Gastrocnemius medialis (tissue), 4 donors: ENCODE data around the gene GTPBP6. TPM values are rescaled to one million over a fixed set of nuclear protein-coding genes. Genes with fewer than 3 reads are reported as not detected.
"Not testable (repeated sequence)": the region's sequence is repeated elsewhere in the genome, so short reads cannot be mapped to it uniquely, and the experiment has no call there.

ENCODE experiments used
- ATAC-seq, 2 donors: fragments of 150-250 bp; one replicate each; pipeline ENCODE4 v1.9.1; 2016
- DNase-seq, 2 donors: peaks; one replicate each; pipeline ENCODE4 v3.0.0-alpha.2; 2019
- H3K27ac ChIP-seq, 4 donors: fragments of 200-600 bp; sonication (generic); 1 replicate in 1 of 4; 2 replicates in 3 of 4; pipeline ENCODE4 v1.5.1; 2016 to 2018; ENCODE audit warnings: mild to moderate bottlenecking in 2 of 4, moderate library complexity in 1 of 4
- H3K27me3 ChIP-seq, 3 donors: fragments of 200-600 bp; sonication (generic) in 2 of 3; 1 replicate in 1 of 3; 2 replicates in 2 of 3; pipeline versions ENCODE4 v1.5.1 to v1.6.0; 2016 to 2019; ENCODE audit warnings: mild to moderate bottlenecking in 1 of 3, moderate library complexity in 1 of 3
- H3K36me3 ChIP-seq, 2 donors: fragments of 200-600 bp; sonication (generic) in 1 of 2; one replicate each; pipeline ENCODE4 v1.5.1; 2017 to 2018
- H3K4me1 ChIP-seq, 2 donors: fragments of 200-600 bp; sonication (generic) in 1 of 2; one replicate each; pipeline ENCODE4 v1.5.1; 2016 to 2017; ENCODE audit warnings: mild to moderate bottlenecking in 2 of 2
- H3K4me3 ChIP-seq, 4 donors: fragments of 200-600 bp; sonication (generic) in 3 of 4; 1 replicate in 1 of 4; 2 replicates in 3 of 4; pipeline ENCODE4 v1.5.1; 2016 to 2019; ENCODE audit warnings: mild to moderate bottlenecking in 2 of 4
- H3K9me3 ChIP-seq, 3 donors: fragments of 200-600 bp; sonication (generic) in 2 of 3; 1 replicate in 1 of 3; 2 replicates in 2 of 3; pipeline ENCODE4 v1.5.1; 2016 to 2019
- POLR2A ChIP-seq, 2 donors: fragments of 450-650 bp; IDR thresholded peaks; one replicate each; pipeline ENCODE4 v1.6.1; 2017; ENCODE audit warnings: antibody characterized with exemption in 2 of 2, mild to moderate bottlenecking in 2 of 2, moderate library complexity in 2 of 2
- in situ Hi-C, 4 donors: fragments of 200-750 bp; cut with MboI; loops; one replicate each; pipeline versions ENCODE4 v1.15.0 to v1.8.0; 2017; ENCODE audit warnings: low sequenced_read_pairs in 4 of 4
- intact Hi-C: fragments of 100-400 bp; cut with DNase I; formaldehyde crosslinking; loops from one replicate; pipeline ENCODE4 v1.15.1; 2023; ENCODE audit warnings: low total_unique reads
- total RNA-seq, 4 donors: library from RNA; depleted of rRNA; stranded (reverse); fragments of >200 nt; gene quantifications; one replicate each; pipeline versions ENCODE4 v1.1.0 to v1.2.3, GENCODE V29; 2016
- TF ChIP-seq, protein P1 (sequence below), 5 experiments: fragments of 450-650 bp in 3 of 5; fragments of 200-600 bp in 2 of 5; sonication (generic) in 2 of 5; IDR thresholded peaks in 4 of 5; conservative IDR thresholded peaks in 1 of 5; 1 replicate in 4 of 5; 2 replicates in 1 of 5; pipeline ENCODE4 v1.5.1; 2016 to 2019; ENCODE audit warnings: antibody characterized with exemption in 5 of 5, mild to moderate bottlenecking in 3 of 5, moderate library complexity in 3 of 5

Gene GTPBP6
- total RNA-seq, 4 donors from 2014 or later, result 40.1 to 79.4 (median 46.9) TPM

- no peak overlapping the region for H3K4me3 ChIP-seq
- peak in 1 of 2 donors; percentile 2 for DNase-seq
- H3K27me3 ChIP-seq, result no peaks in the 10 kb centered on the region
- H3K4me1 ChIP-seq, result no peaks in the 10 kb centered on the region
- no peak for ATAC-seq
- no peaks in the 10 kb centered on the region for H3K9me3 ChIP-seq
- in situ Hi-C loops, result no loop called here
- H3K27ac ChIP-seq, result no peak overlapping the region
- intact Hi-C loops, result no loop called here
- H3K36me3 ChIP-seq, result no peaks in the 10 kb centered on the region
- TF ChIP-seq POLR2A (IDR thresholded peaks at IDR 0.05), result no peak
- TF ChIP-seq, protein P1, sequence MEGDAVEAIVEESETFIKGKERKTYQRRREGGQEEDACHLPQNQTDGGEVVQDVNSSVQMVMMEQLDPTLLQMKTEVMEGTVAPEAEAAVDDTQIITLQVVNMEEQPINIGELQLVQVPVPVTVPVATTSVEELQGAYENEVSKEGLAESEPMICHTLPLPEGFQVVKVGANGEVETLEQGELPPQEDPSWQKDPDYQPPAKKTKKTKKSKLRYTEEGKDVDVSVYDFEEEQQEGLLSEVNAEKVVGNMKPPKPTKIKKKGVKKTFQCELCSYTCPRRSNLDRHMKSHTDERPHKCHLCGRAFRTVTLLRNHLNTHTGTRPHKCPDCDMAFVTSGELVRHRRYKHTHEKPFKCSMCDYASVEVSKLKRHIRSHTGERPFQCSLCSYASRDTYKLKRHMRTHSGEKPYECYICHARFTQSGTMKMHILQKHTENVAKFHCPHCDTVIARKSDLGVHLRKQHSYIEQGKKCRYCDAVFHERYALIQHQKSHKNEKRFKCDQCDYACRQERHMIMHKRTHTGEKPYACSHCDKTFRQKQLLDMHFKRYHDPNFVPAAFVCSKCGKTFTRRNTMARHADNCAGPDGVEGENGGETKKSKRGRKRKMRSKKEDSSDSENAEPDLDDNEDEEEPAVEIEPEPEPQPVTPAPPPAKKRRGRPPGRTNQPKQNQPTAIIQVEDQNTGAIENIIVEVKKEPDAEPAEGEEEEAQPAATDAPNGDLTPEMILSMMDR (IDR thresholded peaks at IDR 0.05 in 4 of 5, conservative IDR thresholded peaks at IDR 0.05 in 1 of 5), result no peak
Measured at GRCh38 chrX:287670-288069, 30.9 kb downstream of the GTPBP6 start.

- intact Hi-C loops, result no loop called here
- H3K27ac ChIP-seq, result no peak overlapping the region
- DNase-seq (no peak), ATAC-seq (no peak)
- H3K36me3 ChIP-seq, result no peaks in the 10 kb centered on the region
- H3K9me3 ChIP-seq, result no peaks in the 10 kb centered on the region
- in situ Hi-C loops, result no loop called here
- TF ChIP-seq, protein P1 (IDR thresholded peaks at IDR 0.05 in 4 of 5, conservative IDR thresholded peaks at IDR 0.05 in 1 of 5), result no peak
- no peak for TF ChIP-seq POLR2A (IDR thresholded peaks at IDR 0.05)
- no peak overlapping the region for H3K4me3 ChIP-seq
- no peaks in the 10 kb centered on the region for H3K27me3 ChIP-seq
- H3K4me1 ChIP-seq, result no peaks in the 10 kb centered on the region
Measured at GRCh38 chrX:285076-285677, 33.4 kb downstream of the GTPBP6 start.

GRCh38 chrX:283115-283845 is 35.3 kb downstream of the GTPBP6 start:
- Histone ChIP-seq H3K27me3 (no peaks in the 10 kb centered on the region), H3K4me1 (no peaks in the 10 kb centered on the region), H3K9me3 (no peaks in the 10 kb centered on the region), H3K4me3 (peak overlapping the region; percentile 48 to 91 (median 66)), H3K36me3 (no peaks in the 10 kb centered on the region), H3K27ac (peak overlapping the region; percentile 36 to 68 (median 50))
- ATAC-seq (peak; percentile 98 to 99), DNase-seq (peak; percentile 77 to 83)
- intact Hi-C loops (no loop called here), in situ Hi-C loops (no loop called here)
- TF ChIP-seq, protein P1 (IDR thresholded peaks at IDR 0.05 in 4 of 5, conservative IDR thresholded peaks at IDR 0.05 in 1 of 5), result no peak
- no peak for TF ChIP-seq POLR2A (IDR thresholded peaks at IDR 0.05)

- H3K4me3 ChIP-seq, H3K27me3 ChIP-seq, H3K9me3 ChIP-seq, ATAC-seq, intact Hi-C loops, H3K36me3 ChIP-seq, in situ Hi-C loops, H3K4me1 ChIP-seq, H3K27ac ChIP-seq: not testable (repeated sequence)
- peak in 1 of 2 donors; percentile 5 for DNase-seq
Measured at GRCh38 chrX:282000-282681, 36.5 kb downstream of the GTPBP6 start.
